Mesodermal cell (in vitro differentiated cells): ENCODE results near the gene DEPDC5. TPM values are rescaled to one million over a fixed set of nuclear protein-coding genes. Genes with fewer than 3 reads are reported as not detected.
A peak's percentile ranks its signal among the peaks of the same experiment; 100 is the strongest.
"Not testable (repeated sequence)": the region's sequence is repeated elsewhere in the genome, so short reads cannot be mapped to it uniquely, and the experiment has no call there.

ENCODE experiments used
- H3K27ac ChIP-seq: 2 replicates; pipeline ENCODE4 v1.7.0; 2013; ENCODE audit warnings: mild to moderate bottlenecking, low read depth, low read length, moderate library complexity; ENCODE audit not compliant: severe bottlenecking
- H3K36me3 ChIP-seq: 2 replicates; pipeline ENCODE4 v1.7.1; 2013; ENCODE audit warnings: mild to moderate bottlenecking, low read length, moderate library complexity; ENCODE audit not compliant: control insufficient read depth, insufficient read depth
- H3K4me1 ChIP-seq: one replicate; pipeline ENCODE4 v1.7.1; 2013; ENCODE audit warnings: mild to moderate bottlenecking, low read length; ENCODE audit not compliant: insufficient read depth, control insufficient read depth, poor library complexity, severe bottlenecking
- H3K4me3 ChIP-seq: 2 replicates; pipeline ENCODE4 v1.7.0; 2013; ENCODE audit warnings: low read length, control low read depth, mild to moderate bottlenecking; ENCODE audit not compliant: insufficient read depth, poor library complexity, severe bottlenecking; ENCODE audit errors: extremely low read depth
- H3K9me3 ChIP-seq: 2 replicates; pipeline ENCODE4 v1.7.1; 2013; ENCODE audit warnings: mild to moderate bottlenecking, low read length, moderate library complexity; ENCODE audit not compliant: control insufficient read depth
- WGBS, 2 experiments: methylation state at CpG; one replicate each; pipeline ENCODE4 v1.1.5; 2013; ENCODE audit warnings: missing lambda C conversion rate in 2 of 2; ENCODE audit not compliant: insufficient coverage in 2 of 2; 5-methylcytosine and 5-hydroxymethylcytosine counted together
- polyA plus RNA-seq, 2 experiments: library from polyadenylated mRNA; stranded (reverse); fragments of 50-300 nt; gene quantifications; one replicate each; pipeline ENCODE4 v1.2.3, GENCODE V29; 2013

DEPDC5 gene
- 10.4 TPM for polyA plus RNA-seq (2013, experiment 1 of 2)
- polyA plus RNA-seq (2013, experiment 2 of 2) = 9.7 TPM

DNA sequence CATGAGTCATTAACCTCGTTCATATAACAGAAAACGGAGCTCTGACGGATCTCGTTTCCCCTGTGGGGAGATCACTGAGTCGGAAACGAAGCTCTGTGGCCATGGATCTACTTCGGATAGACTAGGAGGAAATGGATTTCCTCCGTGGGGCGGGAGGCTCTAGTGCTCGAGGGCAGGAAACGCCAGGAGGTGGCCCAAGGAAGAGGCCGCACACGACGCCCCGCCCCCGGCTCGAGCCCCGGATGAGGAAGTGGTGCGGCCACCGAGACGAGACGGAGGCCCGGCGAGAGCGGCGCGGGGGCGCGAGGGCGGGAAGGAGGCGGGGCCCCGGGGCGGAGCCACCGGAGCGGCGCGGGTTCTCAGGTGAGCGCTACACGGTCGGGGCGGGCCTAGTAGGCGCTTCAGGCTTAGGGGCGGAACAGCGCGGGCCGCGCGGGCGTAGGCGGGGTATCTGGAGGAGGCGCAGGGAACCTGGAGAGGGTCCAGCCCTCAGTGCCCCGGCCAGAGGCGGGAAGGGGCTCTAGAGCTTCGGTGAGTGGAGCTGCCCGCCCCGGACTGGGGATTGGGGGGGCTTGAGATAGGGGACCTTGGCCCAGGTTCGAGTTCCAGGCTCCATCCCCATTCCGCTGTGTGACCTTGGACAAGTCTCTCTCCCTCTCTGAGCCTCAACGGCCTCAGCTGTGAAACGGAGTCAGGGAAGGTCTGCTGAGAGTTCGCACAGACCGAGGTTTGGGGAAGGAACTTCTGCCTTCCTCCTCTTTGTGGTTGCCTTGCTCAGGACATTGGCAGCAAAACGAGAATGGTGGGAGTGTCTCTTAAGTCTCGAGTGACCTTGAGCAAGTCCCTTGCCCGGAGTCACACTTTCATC, at the start of gene DEPDC5:
Gene DEPDC5, plus strand, starts transcription at position 386 of the 868 bp plus-strand sequence. CDS start 903 bp downstream, outside the sequence.
- peaks cover 20% of the 10 kb centered on the region for H3K4me1 ChIP-seq
- H3K36me3 ChIP-seq = peaks cover 11% of the 10 kb centered on the region
- peak within 1 kb of the TSS; percentile 74 for H3K4me3 ChIP-seq
- H3K9me3 ChIP-seq = no peaks in the 10 kb centered on the region
- H3K27ac ChIP-seq = peak within 1 kb of the TSS; percentile 98
- WGBS, 2 experiments = 0 to 2% methylated on average over 53 of the region's 65 CpGs

DNA sequence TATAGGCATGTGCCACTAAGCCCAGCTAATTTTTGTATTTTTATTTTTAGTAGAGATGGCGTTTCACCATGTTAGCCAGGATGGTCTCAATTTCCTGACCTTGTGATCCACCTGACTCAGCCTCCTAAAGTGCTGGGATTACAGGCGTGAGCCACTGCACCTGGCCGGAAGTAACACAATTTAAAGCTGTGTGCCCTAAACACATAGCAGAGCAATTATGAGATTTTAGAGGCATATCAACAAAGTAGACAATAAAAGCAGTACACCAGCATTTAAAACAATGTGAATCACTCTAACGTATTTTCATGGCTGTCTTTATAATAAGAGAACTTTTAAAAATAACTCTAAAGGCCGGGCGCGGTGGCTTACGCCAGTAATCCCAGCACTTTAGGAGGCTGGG, 46.3 kb upstream of the DEPDC5 start:
- Histone ChIP-seq H3K4me3 (no peak overlapping the region), H3K36me3 (peaks cover 71% of the 10 kb centered on the region), H3K9me3 (no peaks in the 10 kb centered on the region), H3K27ac (no peak overlapping the region), H3K4me1 (no peaks in the 10 kb centered on the region)
- 87 to 93% methylated on average over 3 to 7 of the region's 8 CpGs for WGBS, 2 experiments

DNA sequence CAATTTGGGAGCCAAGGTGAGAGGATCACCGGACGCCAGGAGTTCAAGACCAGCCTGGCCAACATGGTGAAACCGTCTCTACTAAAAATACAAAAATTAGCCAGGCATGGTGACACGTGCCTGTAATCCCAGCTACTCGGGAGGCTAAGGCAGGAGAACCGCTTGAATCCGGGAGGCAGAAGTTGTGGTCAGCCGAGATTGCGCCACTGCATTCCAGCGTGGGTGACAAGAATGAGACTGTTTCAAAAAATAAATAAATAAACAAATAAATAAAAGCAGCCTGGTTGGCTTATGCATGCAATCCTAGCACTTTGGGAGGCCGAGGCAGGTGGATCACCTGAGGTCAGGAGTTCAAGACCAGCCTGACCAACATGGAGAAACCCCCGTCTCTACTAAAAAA, 42.6 kb upstream of the DEPDC5 start:
- H3K36me3 ChIP-seq = peaks cover 77% of the 10 kb centered on the region

DNA sequence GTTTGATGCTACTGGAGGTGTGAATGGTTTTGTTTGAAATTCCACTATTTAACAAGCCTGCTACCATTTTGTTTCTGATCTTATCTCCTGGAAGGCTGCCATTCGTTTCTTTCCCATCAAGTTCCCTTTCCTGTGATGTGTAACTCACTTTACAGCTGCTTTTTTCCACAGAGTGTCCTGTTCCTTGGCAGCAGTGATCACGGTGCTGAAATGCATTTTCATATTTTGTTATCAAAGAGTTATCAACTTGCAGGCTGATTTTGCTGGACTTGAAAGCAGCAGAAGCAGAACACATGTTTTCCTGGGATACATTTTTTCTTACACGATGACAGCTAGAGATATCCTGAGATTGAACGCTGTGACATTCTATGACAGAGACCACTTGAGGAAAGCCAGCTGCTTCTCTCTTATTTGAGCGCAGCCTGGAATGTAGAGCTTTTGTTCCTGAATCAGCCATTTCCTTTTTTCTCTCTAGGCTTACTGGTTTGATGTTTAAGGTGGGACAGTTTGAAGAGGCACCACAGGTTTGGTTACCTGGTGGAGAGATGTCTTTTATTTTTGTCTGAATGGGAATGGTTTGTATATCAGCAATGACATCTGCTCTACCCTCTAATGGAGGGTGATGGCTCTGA, 38.6 kb upstream of the DEPDC5 start:
- no peaks in the 10 kb centered on the region for H3K9me3 ChIP-seq
- H3K27ac ChIP-seq = no peak overlapping the region
- peaks cover 94% of the 10 kb centered on the region for H3K36me3 ChIP-seq
- H3K4me1 ChIP-seq = no peaks in the 10 kb centered on the region
- WGBS, 2 experiments = 100% methylated on average over 3 to 4 of the region's 5 CpGs
- no peak overlapping the region for H3K4me3 ChIP-seq

More for the DNA sequence above, 42.6 kb upstream of the DEPDC5 start:
- not testable (repeated sequence) for H3K4me1 ChIP-seq, H3K27ac ChIP-seq, H3K4me3 ChIP-seq, H3K9me3 ChIP-seq
- 91 to 97% methylated on average over 9 to 10 of the region's 12 CpGs for WGBS, 2 experiments

DNA sequence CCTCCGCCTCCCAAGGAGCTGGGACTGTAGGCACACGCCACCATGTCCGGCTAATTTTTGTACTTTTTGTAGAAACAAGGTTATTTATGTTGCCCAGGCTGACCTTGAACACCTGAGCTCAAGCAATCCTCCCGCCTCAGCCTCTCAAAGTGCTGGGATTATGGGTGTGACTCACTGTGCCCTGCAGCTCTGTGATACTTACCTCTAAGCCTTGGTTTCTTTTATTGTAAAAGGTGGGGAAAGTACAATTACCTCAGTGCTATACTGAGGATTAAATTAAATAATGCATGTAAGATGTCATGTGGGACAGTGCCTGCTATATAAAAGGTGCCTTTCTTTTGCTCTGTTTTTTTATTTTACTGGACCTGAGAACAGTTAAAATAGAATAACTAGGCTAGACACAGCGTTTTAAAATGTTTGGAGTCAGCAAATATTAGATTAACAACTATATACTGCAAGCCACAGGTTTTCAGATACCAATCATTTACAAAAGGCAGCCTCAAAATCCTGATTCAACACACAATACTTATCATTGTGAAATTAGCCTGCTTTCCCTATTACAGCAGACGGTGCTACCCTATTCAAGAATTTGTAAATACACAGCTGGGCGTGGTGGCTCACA, 33.9 kb upstream of the DEPDC5 start:
- 78 to 100% methylated on average over 2 to 5 of the region's 7 CpGs for WGBS, 2 experiments
- Histone ChIP-seq H3K27ac (no peak overlapping the region), H3K4me1 (no peaks in the 10 kb centered on the region), H3K36me3 (peaks cover 85% of the 10 kb centered on the region), H3K4me3 (no peak overlapping the region), H3K9me3 (no peaks in the 10 kb centered on the region)

DNA sequence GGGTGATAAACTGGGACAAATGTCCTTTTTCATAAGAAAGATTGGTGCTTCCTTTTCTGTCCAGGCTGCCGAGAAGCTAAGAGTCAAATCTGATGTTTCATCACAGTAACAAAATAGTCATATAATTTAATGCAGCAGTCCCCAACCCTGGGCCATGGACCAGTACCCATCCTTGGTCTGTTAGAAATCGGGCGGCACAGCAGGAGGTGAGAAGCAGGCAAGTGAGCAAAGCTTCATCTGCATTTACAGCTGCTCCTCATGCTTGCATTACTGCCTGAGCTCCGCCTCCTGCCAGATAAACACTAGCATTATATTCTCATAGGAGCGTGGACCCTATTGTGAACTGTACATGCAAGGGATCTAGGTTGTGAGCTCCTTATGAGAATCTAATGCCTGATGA, 30.1 kb upstream of the DEPDC5 start:
- H3K9me3 ChIP-seq = no peaks in the 10 kb centered on the region
- 94 to 100% methylated on average over 2 to 5 of the region's 5 CpGs for WGBS, 2 experiments

DNA sequence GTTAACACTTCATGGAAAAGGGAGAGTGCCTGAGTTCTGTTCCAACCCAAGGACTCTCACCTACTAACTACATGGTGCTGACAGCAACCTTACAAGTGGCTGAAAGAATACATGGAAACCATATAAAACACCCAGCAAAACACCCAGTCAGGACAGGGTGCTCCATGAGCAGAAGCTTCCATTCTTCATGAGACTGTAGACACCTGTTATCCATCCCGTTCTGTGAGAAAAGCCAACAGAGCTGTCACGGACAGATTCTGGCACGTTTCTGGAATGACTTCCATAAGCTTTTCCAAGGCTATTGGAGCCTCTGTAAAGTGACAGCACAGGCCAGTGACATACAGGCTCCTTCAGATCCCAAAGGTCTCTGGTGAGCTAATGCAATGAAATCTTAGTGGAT, 27.1 kb upstream of the DEPDC5 start:
- H3K27ac ChIP-seq = no peak overlapping the region
- H3K4me1 ChIP-seq = no peaks in the 10 kb centered on the region
- no peaks in the 10 kb centered on the region for H3K9me3 ChIP-seq
- peaks cover 61% of the 10 kb centered on the region for H3K36me3 ChIP-seq
- no peak overlapping the region for H3K4me3 ChIP-seq
- 97 to 100% methylated on average over 3 of the region's 3 CpGs for WGBS, 2 experiments

More for the DNA sequence above, 30.1 kb upstream of the DEPDC5 start:
- Histone ChIP-seq H3K27ac (no peak overlapping the region), H3K4me3 (no peak overlapping the region), H3K4me1 (no peaks in the 10 kb centered on the region), H3K36me3 (peaks cover 79% of the 10 kb centered on the region)

DNA sequence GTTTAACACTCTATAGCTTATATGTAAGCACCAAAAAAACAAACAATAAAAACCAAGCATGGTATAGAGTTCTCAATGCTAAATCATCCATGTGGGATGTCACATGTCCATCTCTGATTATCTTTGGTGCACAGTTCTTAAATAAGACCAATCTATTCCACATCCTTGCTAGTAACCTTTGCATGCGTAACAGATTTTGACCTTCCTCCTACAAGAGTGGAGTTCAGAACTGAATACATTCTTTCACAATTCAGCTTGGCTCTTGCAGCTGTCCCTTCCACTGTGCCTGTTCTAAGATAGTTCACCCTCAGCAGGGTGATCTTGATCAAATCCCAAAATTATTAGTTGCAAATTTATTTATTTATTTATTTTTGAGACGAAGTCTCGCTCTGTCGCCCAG, 25.0 kb upstream of the DEPDC5 start:
- WGBS, 2 experiments = 96 to 98% methylated on average over 3 to 4 of the region's 4 CpGs

DNA sequence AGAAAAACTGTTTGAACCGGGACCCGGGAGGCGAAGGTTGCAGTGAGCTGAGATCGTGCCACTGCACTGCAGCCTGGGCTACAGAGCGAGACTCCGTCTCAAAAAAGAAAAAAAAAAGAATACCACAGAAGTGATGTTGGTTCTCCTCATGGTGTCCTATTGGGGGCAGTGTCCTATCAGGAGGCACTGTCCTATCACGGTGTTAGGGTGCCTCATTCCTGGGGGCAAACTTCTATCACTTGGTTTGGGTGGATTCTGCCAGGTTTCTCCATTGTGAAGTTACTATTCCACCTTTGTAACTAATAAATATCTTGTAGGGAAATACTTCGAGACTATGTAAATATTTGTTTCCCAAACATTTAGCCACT, 23.5 kb upstream of the DEPDC5 start:
- H3K9me3 ChIP-seq = no peaks in the 10 kb centered on the region
- H3K4me3 ChIP-seq = no peak overlapping the region
- WGBS, 2 experiments = 88 to 91% methylated on average over 5 to 6 of the region's 8 CpGs
- H3K4me1 ChIP-seq = peaks cover 6% of the 10 kb centered on the region
- peaks cover 47% of the 10 kb centered on the region for H3K36me3 ChIP-seq
- H3K27ac ChIP-seq = no peak overlapping the region

More for the DNA sequence above, 25.0 kb upstream of the DEPDC5 start:
- no peaks in the 10 kb centered on the region for H3K4me1 ChIP-seq
- H3K27ac ChIP-seq = no peak overlapping the region
- H3K36me3 ChIP-seq = peaks cover 53% of the 10 kb centered on the region
- H3K9me3 ChIP-seq = no peaks in the 10 kb centered on the region
- no peak overlapping the region for H3K4me3 ChIP-seq

DNA sequence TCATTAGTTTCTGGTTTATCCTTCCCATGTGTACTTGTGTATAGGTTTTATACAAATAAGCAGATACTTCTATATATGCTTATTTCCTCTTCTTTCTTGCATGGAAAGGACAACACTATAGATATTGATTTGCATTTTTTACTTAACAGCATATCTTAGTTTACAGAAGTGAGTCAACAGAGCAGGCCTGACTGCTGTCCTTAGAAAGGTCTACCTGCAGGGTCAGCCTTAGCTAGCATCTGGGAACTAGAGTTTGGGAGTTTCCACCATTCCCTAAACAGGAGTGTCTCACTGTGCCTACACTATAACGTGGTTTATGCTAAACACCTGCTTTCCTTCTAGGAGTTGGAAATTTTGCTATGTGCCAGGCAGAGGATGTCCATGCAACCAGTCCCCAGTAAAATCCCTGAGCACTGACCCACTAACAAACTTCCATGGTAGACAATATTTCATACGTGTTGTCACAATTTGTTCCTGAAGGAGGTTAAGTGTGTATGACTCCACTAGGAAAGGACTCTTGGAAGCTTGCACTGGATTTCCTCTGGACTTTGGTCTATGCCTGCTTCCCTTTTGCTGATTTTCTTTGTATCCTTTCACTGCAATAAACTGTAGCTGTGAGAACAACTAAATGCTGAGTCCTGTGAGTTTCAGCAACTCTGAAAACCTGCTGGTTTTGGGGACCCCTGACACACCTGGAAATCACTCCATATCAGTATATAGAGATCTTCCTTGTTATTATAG, 21.6 kb upstream of the DEPDC5 start:
- H3K27ac ChIP-seq = no peak overlapping the region
- no peak overlapping the region for H3K4me3 ChIP-seq
- 100% methylated on average over 1 of the region's 2 CpGs; no CpG with 5 or more reads in 1 of the 2 experiments for WGBS, 2 experiments
- H3K4me1 ChIP-seq = peaks cover 6% of the 10 kb centered on the region
- no peaks in the 10 kb centered on the region for H3K9me3 ChIP-seq
- peaks cover 43% of the 10 kb centered on the region for H3K36me3 ChIP-seq
